DMS153 treated with DMSO at 0.1 percent for 48 hours (cell line): ENCODE measurements around the gene EHF.
"Not testable (repeated sequence)": the region's sequence is repeated elsewhere in the genome, so short reads cannot be mapped to it uniquely, and the experiment has no call there.

Experiments
- DNase-seq: peaks from one replicate; lab custom pipeline; 2025; ENCODE audit not compliant: unreplicated experiment; lab: John Stamatoyannopoulos, UW

The EHF gene

GRCh38 chr11:34665077-34665835 is 44.4 kb downstream of the EHF start:
- no peak for DNase-seq

DNA sequence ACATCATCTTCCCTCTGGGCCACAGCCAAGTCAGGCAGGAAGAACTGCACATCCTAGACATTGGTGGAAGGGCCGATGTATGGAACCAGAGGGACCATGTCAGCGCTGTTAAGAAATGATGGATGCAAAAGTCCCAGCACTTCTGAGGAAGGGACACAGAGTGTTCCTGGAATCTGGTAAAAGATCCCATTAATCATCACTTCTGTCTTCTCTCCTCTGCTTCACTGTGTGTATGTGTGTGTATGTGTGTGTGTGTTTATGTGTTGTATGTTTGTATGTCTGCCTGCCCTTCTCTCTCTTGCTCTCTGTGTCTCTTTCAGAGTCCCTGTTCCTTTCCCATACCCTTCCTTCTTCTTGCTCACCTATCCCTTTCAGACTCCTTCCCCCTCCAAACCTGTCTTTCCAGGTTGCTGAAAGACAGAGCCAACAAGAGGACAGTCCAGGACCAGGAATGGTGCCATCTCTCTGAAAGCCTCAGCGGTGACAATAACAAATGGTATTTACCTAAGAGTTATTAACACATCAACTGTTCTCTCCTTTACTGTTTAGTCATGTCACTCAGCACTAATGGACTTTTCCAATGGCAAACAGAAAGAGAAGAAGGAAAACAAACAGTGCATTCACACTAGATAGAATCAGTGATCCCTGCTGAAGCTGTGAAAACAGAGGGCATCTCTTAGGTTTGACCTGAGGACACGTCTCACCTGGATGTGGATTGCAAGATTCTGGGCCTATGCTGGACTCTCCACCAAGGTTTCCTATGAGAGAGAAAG is 47.1 kb downstream of the EHF start:
- peak; percentile 82 for DNase-seq

DNA sequence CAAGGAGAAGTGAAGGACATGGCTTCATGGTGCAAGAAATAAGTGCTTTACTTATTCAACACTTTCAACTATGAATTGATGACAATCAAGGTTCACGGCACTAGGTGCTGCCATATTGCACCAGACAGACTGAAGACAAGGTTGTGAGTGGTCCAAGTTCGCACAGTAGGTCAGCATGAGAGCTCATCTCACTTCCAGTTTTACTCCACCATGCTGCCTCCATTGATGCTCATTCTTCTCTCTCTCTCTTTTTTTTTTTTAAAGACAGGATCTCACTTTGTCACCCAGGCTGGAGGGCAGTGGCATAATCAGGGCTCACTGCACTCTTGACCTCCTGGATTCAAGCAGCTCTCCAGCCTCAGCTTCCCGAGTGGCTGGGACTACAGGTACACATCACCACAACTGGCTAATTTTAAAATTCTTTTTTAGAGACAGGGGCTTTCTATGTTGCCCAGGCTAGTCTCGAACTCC is 47.7 kb downstream of the EHF start:
- no peak for DNase-seq

DNA sequence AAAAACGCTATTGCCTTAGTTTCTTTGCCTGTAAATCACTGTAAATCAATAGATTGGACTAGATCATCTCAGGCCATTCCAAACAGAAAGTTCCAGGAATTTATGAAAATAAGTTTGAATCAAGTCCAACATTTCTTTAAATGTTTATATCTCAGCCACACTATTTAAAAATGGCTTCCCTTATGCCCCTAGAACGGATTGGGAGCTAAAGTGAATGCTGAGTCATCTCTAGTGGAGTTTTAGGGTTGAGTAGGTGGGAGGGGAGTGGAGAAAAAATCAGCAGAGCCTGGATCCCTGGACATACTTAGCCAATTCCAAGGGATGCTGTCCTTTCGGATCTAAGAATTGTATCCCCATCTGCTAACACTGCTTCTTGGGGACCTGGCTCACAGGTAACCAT is 48.6 kb downstream of the EHF start:
- DNase-seq, result no peak

- DNase-seq, result no peak
Observed at GRCh38 chr11:34671117-34671516, 50.2 kb downstream of the EHF start.

DNA sequence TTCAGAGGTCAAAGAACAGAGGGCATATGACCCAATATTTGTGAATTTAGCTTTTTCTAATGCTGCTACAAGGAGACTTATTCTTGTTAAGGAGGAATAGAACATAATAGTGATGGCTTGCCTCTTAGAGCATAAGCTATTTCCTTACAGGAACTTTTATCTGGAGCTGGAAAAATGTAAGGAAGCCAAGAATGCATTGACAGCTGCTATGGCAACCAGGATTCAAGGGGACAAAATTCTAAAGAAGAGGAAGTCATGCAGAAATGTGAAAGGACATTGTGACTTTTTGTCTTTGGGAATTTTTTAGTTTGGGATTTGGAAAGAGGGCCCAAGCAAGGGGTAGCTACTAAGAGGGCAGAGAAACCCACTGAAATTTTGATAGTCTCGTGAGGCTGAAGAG is 51.1 kb downstream of the EHF start:
- no peak for DNase-seq

- no peak for DNase-seq
Observed at GRCh38 chr11:34674038-34674437, 53.1 kb downstream of the EHF start.

GRCh38 chr11:34676227-34676626 is 55.3 kb downstream of the EHF start:
- DNase-seq, result no peak

DNA sequence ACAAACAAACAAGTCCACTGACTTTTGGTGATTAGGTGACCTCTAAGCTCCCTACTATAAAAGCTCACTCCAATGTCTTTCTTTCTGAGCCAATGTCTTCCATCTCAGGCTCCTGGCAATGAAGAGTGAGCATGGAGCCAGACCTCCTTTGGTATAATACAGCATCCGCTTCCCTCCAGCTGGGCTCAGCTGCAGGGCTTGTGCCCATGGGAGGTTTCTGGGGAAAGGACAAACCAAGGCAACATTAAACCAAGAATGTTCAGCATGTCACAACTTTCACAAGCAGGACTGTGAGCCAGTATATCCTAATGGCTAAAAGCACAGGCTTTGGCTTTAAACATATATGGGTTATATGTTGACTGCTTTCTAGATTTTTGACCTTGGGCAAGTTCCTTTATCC is 58.8 kb downstream of the EHF start:
- no peak for DNase-seq

- no peak for DNase-seq
Observed at GRCh38 chr11:34680206-34680605, 59.3 kb downstream of the EHF start.

GRCh38 chr11:34680918-34681586 is 60.2 kb downstream of the EHF start:
- DNase-seq, result no peak

GRCh38 chr11:34682825-34683224 is 61.9 kb downstream of the EHF start:
- DNase-seq, result no peak

- DNase-seq, result no peak
Observed at GRCh38 chr11:34683396-34683795, 62.5 kb downstream of the EHF start.

DNA sequence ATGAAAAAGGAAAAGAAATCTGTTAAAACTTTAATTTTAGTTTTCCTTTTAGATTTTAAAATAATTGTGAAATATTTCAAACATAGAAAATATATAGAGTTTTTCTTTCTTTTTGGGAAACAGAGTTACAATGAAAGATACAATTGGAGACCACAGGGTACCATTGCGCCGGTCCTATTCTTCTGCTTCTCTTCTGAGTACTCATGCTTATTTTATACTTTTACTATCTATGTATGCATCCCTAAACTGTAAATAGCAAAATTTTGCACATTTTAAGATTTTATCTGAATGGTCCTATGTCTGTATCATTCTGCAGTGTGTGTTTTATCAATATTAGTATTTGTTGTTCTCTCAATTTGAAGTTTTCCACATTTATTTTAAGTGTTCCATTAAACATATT is 65.0 kb downstream of the EHF start:
- DNase-seq, result no peak

GRCh38 chr11:34692299-34692698 is 71.4 kb downstream of the EHF start:
- not testable (repeated sequence) for DNase-seq

DNA sequence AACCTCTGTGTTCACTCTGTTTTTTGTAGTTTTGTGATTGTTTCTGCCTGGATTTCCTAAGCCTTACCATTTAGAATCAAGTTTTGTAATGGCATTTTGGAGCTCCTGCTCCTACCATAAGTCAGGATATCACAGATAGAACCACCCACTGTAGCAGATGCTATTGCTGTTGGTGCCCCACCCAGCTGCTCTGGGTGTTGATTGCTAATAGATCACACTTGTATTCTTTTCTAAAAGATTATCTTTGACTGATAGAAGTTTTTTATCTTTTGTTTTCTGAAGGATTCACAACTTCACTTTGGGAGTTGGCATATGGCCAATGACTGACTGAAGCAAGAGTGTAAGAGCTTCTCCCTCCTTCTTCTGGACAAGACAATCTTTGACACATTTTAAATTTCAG is 76.0 kb downstream of the EHF start:
- DNase-seq, result no peak

DNA sequence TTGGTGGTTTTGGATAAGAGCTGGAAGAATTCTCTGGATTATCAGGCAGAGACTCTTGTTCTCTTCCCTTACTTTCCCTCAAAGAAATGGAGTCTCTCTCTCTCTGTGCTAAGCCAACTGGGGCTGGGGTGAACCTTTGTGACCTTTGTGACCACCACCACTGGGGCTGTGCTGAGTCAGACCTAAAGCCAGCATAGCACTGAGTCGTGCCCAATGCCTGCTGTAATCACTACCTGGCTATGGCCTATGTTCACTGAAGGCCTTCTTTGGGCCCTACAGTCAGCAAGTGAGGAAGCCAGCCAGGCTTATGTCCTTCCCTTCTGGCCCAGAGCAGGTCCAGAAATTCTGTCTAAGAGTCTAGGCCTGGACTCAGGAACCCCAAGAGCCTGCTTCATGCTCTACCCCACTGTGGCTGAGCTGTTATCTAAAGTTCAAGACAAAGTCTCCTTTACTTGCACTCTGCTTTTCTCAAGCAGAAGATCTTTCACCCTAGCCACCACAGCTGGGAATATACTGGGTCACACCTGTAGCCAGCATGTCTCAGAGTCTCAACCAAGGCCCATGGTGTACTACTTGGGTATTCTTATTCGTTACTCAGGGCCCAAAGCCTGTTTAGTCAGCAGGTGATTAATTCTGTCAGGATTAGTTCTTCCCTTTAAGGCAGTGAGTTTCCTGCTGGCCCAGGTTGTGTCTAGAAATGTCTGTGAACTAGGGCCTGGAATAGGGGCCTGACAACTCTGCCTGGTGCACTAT is 86.0 kb downstream of the EHF start:
- DNase-seq, result no peak

DNA sequence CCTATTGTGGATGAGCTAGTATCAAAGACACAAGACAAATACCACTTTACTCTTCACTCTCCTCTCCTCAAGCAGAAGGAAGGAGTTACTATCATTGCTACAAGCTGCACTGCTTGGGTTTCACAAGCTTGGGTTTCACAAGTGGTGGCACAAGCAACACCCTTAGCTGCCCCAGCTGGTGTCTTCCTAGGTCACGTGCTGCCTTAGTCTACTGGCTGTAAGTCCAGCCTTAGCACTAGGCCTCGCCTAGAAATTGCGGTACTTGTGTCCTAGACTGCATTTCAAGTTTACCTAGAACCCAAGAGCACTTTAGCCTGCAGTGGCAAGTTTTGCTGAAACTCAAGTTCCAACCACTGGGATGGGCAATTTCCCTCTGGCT is 86.6 kb downstream of the EHF start:
- no peak for DNase-seq
